GM12872 (cell line): ENCODE results near the gene TTC22.
A peak's percentile ranks its signal among the peaks of the same experiment; 100 is the strongest.

ENCODE experiments used
- TF ChIP-seq, protein P1 (sequence below): IDR thresholded peaks from 3 replicates; pipeline ENCODE4 v1.5.1; 2011; ENCODE audit warnings: low read depth, mild to moderate bottlenecking, low read length, moderate library complexity; ENCODE audit not compliant: insufficient read depth

The TTC22 gene

DNA sequence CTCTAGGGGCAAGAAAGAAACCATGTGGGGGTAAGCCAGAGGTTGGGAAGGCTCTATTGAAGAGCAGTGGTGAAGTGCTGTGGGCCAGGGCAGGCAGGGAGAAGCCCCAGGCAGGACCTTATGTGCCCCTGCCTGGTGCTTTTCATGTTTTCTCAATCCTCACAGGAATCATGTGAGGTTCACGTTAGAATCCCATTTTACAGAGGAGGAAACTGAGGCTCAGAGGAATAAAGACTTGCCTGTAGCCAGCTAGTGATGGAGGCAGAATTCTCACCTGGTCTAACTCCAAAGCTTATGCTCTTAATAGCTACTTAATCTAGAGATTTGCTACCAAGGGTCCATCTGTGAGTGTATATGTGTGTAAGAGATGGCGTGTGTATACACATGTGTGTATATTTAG, 4.2 kb downstream of the TTC22 start:
- TF ChIP-seq, protein P1, sequence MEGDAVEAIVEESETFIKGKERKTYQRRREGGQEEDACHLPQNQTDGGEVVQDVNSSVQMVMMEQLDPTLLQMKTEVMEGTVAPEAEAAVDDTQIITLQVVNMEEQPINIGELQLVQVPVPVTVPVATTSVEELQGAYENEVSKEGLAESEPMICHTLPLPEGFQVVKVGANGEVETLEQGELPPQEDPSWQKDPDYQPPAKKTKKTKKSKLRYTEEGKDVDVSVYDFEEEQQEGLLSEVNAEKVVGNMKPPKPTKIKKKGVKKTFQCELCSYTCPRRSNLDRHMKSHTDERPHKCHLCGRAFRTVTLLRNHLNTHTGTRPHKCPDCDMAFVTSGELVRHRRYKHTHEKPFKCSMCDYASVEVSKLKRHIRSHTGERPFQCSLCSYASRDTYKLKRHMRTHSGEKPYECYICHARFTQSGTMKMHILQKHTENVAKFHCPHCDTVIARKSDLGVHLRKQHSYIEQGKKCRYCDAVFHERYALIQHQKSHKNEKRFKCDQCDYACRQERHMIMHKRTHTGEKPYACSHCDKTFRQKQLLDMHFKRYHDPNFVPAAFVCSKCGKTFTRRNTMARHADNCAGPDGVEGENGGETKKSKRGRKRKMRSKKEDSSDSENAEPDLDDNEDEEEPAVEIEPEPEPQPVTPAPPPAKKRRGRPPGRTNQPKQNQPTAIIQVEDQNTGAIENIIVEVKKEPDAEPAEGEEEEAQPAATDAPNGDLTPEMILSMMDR = no peak

DNA sequence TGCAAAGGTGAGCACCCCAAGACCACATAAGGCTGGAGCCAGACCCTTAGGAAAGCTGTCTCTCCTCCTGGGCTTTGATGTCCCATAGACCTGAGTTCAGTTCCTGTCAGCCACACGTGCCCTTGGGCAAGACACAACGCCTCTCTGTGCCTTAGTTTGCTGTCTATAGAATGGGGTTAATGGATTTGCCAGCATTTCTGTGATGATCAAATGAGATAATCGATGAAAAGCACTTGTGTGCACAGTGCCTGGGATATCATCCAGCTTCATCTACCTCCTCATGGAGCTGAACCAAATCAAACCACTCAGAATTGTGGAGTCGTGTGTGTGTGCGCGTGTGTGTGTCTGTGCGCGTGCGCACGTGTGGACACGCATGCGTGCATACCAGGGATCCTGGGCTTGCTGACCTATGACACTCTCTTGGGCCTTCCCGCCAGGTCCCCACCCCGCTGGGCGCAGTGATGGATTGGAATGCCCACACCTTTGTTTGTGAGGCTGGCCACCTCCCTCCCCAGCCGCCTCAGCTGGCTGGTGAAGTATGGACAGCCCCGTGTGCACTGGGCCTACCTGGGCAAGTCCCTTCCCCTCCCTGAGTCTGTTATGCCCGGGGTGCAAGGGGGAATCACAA, 5.2 kb downstream of the TTC22 start:
- TF ChIP-seq, protein P1 = no peak

DNA sequence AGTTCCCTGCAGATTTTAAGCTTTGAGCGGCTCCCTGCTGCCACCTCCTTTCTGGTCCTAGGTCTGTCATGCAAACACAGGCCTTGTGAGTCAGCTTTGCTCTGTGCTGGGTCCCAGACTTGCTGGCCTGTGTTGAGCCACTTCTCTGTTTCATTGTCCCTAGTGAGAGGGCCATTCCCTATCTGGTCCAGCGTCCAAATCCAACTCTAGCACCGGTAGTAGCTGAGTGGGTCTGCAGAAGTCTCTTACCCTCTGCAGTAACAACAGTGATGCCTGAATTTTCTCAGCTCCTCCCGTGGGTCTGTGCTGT, 5.8 kb downstream of the TTC22 start:
- TF ChIP-seq, protein P1 = no peak

DNA sequence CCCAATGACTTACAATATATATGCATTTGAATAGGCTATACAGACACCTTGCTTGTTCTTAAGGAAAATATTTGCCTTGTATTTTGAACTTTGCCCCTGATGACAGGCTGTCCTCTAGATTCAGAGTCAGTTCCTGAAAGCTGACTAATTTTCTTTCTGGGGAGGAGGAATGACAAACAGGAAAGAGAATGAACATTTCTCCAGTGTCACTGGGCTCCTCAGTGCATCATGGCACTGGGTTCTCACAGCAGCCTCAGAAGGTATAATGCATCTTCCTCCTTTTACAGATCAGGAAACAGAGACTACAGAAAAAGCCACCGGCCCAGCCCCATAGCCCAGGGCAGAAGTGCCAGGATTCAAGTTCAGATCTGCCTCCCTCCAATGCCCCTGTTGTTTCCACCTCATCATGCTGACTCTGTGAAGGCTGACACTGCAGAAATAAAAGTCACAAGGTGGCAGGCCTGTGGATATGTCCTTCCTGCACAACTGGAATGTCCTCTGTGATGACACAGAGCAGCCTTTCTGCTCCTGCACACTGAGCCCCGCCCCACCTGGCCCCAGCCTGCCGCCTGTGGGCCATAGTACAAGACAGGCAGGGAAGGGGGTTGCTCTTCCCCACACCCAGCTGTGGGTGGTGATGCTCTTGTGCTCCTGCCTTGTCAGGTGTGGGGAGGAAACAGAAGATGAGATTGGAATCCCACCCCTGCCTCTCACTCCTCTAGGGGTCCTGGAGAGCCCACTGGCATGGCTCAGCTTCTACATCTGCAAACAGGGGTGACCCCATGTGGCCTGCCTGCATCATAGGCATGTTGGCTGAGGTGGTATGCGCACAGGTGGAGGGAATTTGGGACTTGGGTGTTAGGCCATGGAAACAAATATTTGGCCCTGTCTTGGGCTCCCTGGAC, 6.4 kb downstream of the TTC22 start:
- TF ChIP-seq, protein P1 = no peak

DNA sequence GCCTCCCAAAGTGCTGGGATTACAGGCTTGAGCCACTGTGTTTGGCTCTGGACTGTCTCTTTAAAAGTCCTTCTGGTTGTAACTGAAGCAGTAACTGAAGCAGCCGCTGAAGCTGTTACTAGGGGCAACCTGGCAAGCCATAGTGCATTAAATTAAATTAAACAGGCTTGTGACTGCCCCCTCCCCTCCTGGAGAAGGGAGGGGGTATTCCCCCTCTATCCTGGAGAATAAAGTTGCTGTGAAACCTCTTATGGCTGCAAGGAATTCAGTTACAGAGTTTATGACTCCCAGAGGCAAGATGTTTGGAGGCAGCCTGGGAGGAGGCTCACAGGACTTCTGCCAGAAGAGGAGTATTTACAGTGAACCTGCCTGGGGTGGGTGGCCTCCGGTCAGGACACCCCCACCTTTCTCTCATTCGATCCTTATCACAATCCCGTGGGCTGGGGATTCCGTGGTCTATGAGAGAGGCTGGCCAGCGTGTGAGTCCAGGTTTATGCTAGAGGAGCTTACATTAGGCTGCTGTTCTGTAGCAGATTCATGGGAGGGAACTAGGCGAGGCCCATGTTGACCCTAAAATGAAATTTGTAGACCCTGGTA, 8.3 kb downstream of the TTC22 start:
- TF ChIP-seq, protein P1 = no peak

DNA sequence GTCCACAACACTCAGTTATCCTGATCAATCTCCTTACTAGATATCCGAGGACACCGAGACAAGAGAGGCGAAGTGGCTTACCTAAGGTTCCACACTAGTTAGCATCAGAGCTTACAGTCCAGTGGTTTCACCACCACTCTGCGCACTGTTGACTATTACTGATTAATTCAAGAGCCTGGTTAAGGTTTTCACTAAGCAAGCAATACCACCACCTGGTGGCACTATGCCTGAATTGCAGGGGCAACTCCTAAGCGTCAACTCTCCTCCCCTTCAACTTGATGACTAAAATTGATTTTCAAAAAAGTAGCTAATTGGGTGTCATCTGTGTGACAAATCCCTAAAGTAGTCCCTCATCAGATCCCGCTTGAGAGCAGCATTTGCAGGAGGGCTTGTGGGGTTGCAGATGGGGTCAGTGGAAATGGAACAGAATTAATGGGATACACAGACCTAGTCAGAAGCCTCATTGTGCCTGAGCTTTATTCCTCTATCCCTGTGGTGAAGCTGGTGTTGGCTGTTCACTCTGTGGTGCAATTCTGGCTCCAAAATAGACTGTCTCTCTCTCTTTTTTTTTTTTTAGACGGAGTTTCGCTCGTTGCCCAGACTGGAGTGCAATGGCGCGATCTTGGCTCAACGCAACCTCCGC, 9.1 kb downstream of the TTC22 start:
- TF ChIP-seq, protein P1 = peak; percentile 79

DNA sequence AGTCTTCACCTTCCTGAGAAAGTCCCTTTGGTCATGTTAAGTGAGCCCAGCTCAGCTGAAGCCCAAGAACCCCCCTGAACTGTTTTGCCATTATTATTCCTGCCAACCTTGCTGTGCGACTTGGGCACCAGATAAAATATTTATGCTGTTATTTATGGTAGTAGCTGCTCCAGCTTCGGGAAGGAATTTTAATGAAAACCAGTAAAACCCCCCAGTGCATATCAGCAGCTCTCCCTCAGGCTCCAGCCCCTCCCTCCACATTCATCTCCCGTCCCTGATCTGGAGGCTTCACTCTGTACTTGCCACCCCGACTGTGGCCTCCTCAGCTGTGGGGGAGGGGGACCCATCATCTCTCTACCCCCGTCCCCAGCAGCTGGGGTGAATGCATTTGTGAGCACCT, 12.7 kb downstream of the TTC22 start:
- TF ChIP-seq, protein P1 = no peak
